Stimulated activated CD4-positive, alpha-beta T cell treated with anti-CD3 and anti-CD28 coated beads, TNF-alpha, amount 100 ng/mL, for 4 hours (primary cell): Measurements from ENCODE around the gene MRPL10.
A peak's percentile ranks its signal among the peaks of the same experiment; 100 is the strongest.

ENCODE experiments used
- DNase-seq, 3 experiments: peaks; one replicate each; pipeline ENCODE4 v3.0.0-alpha.2; 2020; ENCODE audit warnings: low read depth in 3 of 3

The MRPL10 gene

GRCh38 chr17:47860386-47860785, 29.0 kb upstream of the MRPL10 start:
- no peak for DNase-seq

GRCh38 chr17:47857551-47858455, 26.5 kb upstream of the MRPL10 start:
- DNase-seq = no peak

- no peak for DNase-seq
Measured at GRCh38 chr17:47856830-47857229, 25.5 kb upstream of the MRPL10 start.

- no peak for DNase-seq
Measured at GRCh38 chr17:47855737-47856136, 24.4 kb upstream of the MRPL10 start.

- DNase-seq = no peak
Measured at GRCh38 chr17:47853616-47854015, 22.3 kb upstream of the MRPL10 start.

GRCh38 chr17:47852113-47852949, 21.0 kb upstream of the MRPL10 start:
- no peak for DNase-seq

- no peak for DNase-seq
Measured at GRCh38 chr17:47851764-47852112, 20.4 kb upstream of the MRPL10 start.

GRCh38 chr17:47850692-47851573, 19.6 kb upstream of the MRPL10 start, which contains the start of gene SP6:
SP6 (minus strand) TSS chr17:47851163; CDS start chr17:47848429, 2,734 bp downstream.
- DNase-seq = peak; percentile 49 to 59 (median 56)

- no peak for DNase-seq
Measured at GRCh38 chr17:47850373-47850691, 19.0 kb upstream of the MRPL10 start.

GRCh38 chr17:47848198-47848513, 16.8 kb upstream of the MRPL10 start:
- DNase-seq = no peak

GRCh38 chr17:47847341-47848197, 16.2 kb upstream of the MRPL10 start:
- DNase-seq = no peak

- no peak for DNase-seq
Measured at GRCh38 chr17:47846716-47847340, 15.5 kb upstream of the MRPL10 start.

GRCh38 chr17:47845716-47846075, 14.4 kb upstream of the MRPL10 start:
- DNase-seq = no peak

- no peak for DNase-seq
Measured at GRCh38 chr17:47844814-47845715, 13.7 kb upstream of the MRPL10 start.

- DNase-seq = no peak
Measured at GRCh38 chr17:47844227-47844626, 12.9 kb upstream of the MRPL10 start.

GRCh38 chr17:47843391-47843730, 12.0 kb upstream of the MRPL10 start:
- DNase-seq = no peak

GRCh38 chr17:47841488-47842291, 10.3 kb upstream of the MRPL10 start:
- DNase-seq = no peak

GRCh38 chr17:47840742-47841487, 9.6 kb upstream of the MRPL10 start, which contains the start of gene SCRN2:
SCRN2 (minus strand) TSS chr17:47841273; CDS start chr17:47840843, 430 bp downstream.
- DNase-seq = peak; percentile 75 to 84 (median 76)
